WTC11 (cell line): ENCODE data around the gene TOX2.

Experiments
- ATF3 ChIP-seq: sonication (generic); formaldehyde crosslinking; conservative IDR thresholded peaks from 2 replicates; pipeline ENCODE4 v1.8.1; 2022; ENCODE audit warnings: mild to moderate bottlenecking, missing genetic modification reagents
- CTCF ChIP-seq: fragments of 200-600 bp; IDR thresholded peaks from 2 replicates; pipeline ENCODE4 v1.8.0; 2022; ENCODE audit warnings: antibody characterized with exemption
- E2F4 ChIP-seq: sonication (generic); formaldehyde crosslinking; IDR thresholded peaks from 2 replicates; pipeline ENCODE4 v1.8.1; 2022; ENCODE audit warnings: low read depth, mild to moderate bottlenecking, moderate library complexity, missing genetic modification reagents, borderline replicate concordance
- MYBL2 ChIP-seq: sonication (generic); formaldehyde crosslinking; IDR thresholded peaks from 2 replicates; pipeline ENCODE4 v1.8.1; 2023; ENCODE audit warnings: mild to moderate bottlenecking, moderate library complexity, missing genetic modification reagents
- NFYB ChIP-seq: sonication (generic); formaldehyde crosslinking; conservative IDR thresholded peaks from 2 replicates; pipeline ENCODE4 v1.8.0; 2022; ENCODE audit warnings: low read depth, missing genetic modification reagents
- PRDM15 ChIP-seq: sonication (generic); formaldehyde crosslinking; IDR thresholded peaks from 2 replicates; pipeline ENCODE4 v1.8.0; 2022; ENCODE audit warnings: missing genetic modification reagents
- TCF7 ChIP-seq: sonication (generic); formaldehyde crosslinking; IDR thresholded peaks from 2 replicates; pipeline ENCODE4 v1.8.0; 2022; ENCODE audit warnings: mild to moderate bottlenecking, low read depth, missing genetic modification reagents, moderate library complexity
- ZNF121 ChIP-seq: sonication (generic); formaldehyde crosslinking; IDR thresholded peaks from 2 replicates; pipeline ENCODE4 v1.8.0; 2023; ENCODE audit warnings: missing genetic modification reagents
- ZNF138 ChIP-seq: sonication (generic); formaldehyde crosslinking; conservative IDR thresholded peaks from 2 replicates; pipeline ENCODE4 v1.8.1; 2022; ENCODE audit warnings: mild to moderate bottlenecking, moderate library complexity, missing genetic modification reagents
- ZNF219 ChIP-seq: sonication (generic); formaldehyde crosslinking; IDR thresholded peaks from 2 replicates; pipeline ENCODE4 v1.8.0; 2023; ENCODE audit warnings: missing genetic modification reagents, mild to moderate bottlenecking, borderline replicate concordance
- ZNF423 ChIP-seq: fragments of 250-450 bp; sonication (Bioruptor Pico); IDR thresholded peaks from 2 replicates; pipeline ENCODE4 v2.1.2; 2022; ENCODE audit warnings: mild to moderate bottlenecking, moderate library complexity
- ZNF425 ChIP-seq: fragments of 250-450 bp; sonication (Bioruptor Pico); conservative IDR thresholded peaks from 2 replicates; pipeline ENCODE4 v1.9.0; 2021; ENCODE audit warnings: mild to moderate bottlenecking

- TF ChIP-seq CTCF (no peak), ZNF121 (CRISPR knock-in tag) (no peak), TCF7 (no peak), E2F4 (CRISPR knock-in tag) (no peak), ATF3 (CRISPR knock-in tag) (no peak), NFYB (CRISPR knock-in tag) (no peak), ZNF138 (CRISPR knock-in tag) (no peak), PRDM15 (CRISPR knock-in tag) (no peak), ZNF423 (no peak), MYBL2 (CRISPR knock-in tag) (no peak), ZNF219 (no peak), ZNF425 (CRISPR knock-in tag) (no peak)
These were observed 156.4 kb downstream of the TOX2 start for GRCh38 chr20:44071057-44071456.
